Uterus (tissue), 2 donors: ENCODE measurements around the gene LTBP1.

Experiments
- POLR2A ChIP-seq, 2 donors: fragments of 450-650 bp; IDR thresholded peaks; one replicate each; pipeline ENCODE4 v1.6.1; 2016; ENCODE audit warnings: antibody characterized with exemption in 2 of 2, mild to moderate bottlenecking in 1 of 2, moderate library complexity in 1 of 2
- TF ChIP-seq, protein P1 (sequence below), 4 experiments: fragments of 200-600 bp in 2 of 4; fragments of 450-650 bp in 2 of 4; sonication (generic) in 2 of 4; IDR thresholded peaks; one replicate each; pipeline ENCODE4 v1.5.1; 2016 to 2019; ENCODE audit warnings: antibody characterized with exemption in 4 of 4, mild to moderate bottlenecking in 2 of 4, moderate library complexity in 1 of 4

DNA sequence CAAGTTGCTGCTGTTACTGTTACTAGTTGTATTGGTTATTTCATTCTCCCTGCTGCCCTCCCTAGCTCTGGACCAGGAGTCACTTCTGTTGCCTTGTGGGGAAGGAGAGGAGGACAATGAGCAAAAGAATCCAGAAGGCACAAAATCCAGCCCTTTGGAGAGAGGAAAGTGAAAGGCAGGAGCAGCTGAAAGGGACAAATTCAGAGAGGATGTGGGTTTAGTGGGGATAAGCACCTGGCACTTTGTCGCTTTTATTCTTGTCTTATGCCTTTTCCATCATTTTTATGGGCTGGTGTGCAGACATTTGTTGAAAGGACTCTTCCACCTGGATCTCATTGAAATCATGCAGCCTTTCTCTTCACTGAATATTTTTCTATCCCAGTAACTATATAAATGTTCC, 24.3 kb upstream of the LTBP1 start:
- TF ChIP-seq, protein P1, sequence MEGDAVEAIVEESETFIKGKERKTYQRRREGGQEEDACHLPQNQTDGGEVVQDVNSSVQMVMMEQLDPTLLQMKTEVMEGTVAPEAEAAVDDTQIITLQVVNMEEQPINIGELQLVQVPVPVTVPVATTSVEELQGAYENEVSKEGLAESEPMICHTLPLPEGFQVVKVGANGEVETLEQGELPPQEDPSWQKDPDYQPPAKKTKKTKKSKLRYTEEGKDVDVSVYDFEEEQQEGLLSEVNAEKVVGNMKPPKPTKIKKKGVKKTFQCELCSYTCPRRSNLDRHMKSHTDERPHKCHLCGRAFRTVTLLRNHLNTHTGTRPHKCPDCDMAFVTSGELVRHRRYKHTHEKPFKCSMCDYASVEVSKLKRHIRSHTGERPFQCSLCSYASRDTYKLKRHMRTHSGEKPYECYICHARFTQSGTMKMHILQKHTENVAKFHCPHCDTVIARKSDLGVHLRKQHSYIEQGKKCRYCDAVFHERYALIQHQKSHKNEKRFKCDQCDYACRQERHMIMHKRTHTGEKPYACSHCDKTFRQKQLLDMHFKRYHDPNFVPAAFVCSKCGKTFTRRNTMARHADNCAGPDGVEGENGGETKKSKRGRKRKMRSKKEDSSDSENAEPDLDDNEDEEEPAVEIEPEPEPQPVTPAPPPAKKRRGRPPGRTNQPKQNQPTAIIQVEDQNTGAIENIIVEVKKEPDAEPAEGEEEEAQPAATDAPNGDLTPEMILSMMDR (IDR thresholded peaks at IDR 0.05): no peak
- no peak for TF ChIP-seq POLR2A (IDR thresholded peaks at IDR 0.05)
